IPS-20b (cell line): ENCODE results near the gene CERS6.

Experiments used
- H3K27ac ChIP-seq: one replicate; pipeline ENCODE4 v1.5.1; 2013; ENCODE audit warnings: low read length
- H3K27me3 ChIP-seq: 2 replicates; pipeline ENCODE4 v1.6.1; 2013; ENCODE audit warnings: mild to moderate bottlenecking, low read length, inconsistent platforms; ENCODE audit not compliant: insufficient read depth
- H3K36me3 ChIP-seq: 2 replicates; pipeline ENCODE4 v1.6.1; 2013; ENCODE audit warnings: low read depth, mild to moderate bottlenecking, inconsistent platforms, low read length, moderate library complexity; ENCODE audit not compliant: insufficient read depth
- H3K4me1 ChIP-seq: 2 replicates; pipeline ENCODE4 v1.6.1; 2013; ENCODE audit warnings: mild to moderate bottlenecking, control low read depth, inconsistent platforms, low read length, moderate library complexity; ENCODE audit not compliant: insufficient read depth
- H3K4me3 ChIP-seq: 2 replicates; pipeline ENCODE4 v1.5.1; 2013; ENCODE audit warnings: mild to moderate bottlenecking, low read length, inconsistent platforms
- H3K9ac ChIP-seq: 2 replicates; pipeline ENCODE4 v1.6.1; 2013; ENCODE audit warnings: low read depth, mild to moderate bottlenecking, inconsistent platforms, low read length, moderate library complexity
- H3K9me3 ChIP-seq: 2 replicates; pipeline ENCODE4 v1.6.1; 2013; ENCODE audit warnings: mild to moderate bottlenecking, low read depth, low read length, inconsistent platforms; ENCODE audit not compliant: insufficient read depth

Gene CERS6

DNA sequence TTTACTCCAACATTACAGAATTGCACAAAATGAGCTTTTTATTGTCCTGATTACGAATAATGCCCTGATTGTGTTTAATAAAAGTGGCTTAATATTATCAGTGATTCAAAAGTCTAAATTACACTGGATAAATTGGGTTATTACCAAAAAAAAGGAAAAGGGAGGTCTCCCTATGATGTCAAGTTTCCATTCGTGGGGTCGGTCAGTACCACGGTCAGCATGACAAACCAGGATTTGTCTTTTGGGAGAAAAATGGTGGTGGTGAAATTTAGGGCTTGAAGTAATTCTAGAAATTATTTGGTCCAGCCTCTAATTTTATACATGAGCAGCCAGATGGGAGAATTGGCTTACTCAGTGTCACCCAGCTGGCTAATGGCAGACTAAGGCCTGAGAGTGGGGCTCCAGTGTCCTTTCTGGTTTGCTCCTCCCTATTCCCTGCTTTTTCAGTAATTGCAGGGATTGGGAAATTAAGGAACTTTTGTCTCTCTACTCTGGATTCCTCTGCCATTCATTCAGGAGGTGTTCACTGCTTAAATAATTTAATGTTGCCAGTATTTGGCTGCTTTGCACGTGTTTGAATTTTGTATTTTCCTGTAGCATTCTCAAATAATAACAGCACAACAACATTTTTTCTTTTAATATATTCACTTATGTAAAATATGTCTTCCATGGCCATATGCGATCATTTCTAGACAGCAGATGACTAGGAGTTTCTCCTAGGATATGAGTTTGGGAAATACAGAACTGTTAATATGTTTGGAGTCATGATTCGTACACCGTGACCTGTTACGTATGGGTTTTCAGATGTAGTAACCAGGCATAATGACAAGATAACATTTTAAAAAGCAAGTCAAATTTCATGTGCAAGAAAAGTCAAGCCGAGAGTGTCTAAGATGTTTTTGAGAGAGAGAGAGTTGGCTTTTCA lies 217.5 kb downstream of the CERS6 start:
- Histone ChIP-seq H3K4me3 (no peak overlapping the region), H3K9me3 (no peaks in the 10 kb centered on the region), H3K36me3 (no peaks in the 10 kb centered on the region), H3K27me3 (no peaks in the 10 kb centered on the region), H3K9ac (no peak overlapping the region), H3K4me1 (no peaks in the 10 kb centered on the region; the same call in none of the 2 replicates), H3K27ac (no peak overlapping the region)

- H3K36me3 ChIP-seq = no peaks in the 10 kb centered on the region
- no peaks in the 10 kb centered on the region for H3K9me3 ChIP-seq
- H3K27me3 ChIP-seq = no peaks in the 10 kb centered on the region
- no peak overlapping the region for H3K27ac ChIP-seq
- peaks cover 5% of the 10 kb centered on the region; the same call in 1 of the 2 replicates for H3K4me1 ChIP-seq
- no peak overlapping the region for H3K4me3 ChIP-seq
- no peak overlapping the region for H3K9ac ChIP-seq
Observed at GRCh38 chr2:168678153-168678853, 222.2 kb downstream of the CERS6 start.

DNA sequence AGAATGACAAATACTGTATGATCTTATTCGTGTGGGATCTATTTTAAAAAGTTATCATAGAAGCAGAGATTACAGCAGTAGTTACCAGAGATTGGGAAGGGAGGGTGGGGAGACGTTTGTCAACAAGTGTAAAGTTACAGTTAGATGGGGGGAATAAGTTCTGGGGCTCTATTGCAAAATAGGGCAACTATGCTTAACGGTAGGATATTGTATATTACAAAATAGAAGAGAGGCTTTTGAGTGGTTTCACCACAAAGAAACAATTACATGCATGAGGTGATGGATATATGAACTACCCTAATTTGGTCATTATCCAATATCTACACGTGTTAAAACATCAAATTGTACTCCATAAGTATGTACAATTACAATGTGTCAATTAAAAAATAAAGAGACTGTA lies 223.0 kb downstream of the CERS6 start:
- no peak overlapping the region for H3K27ac ChIP-seq
- H3K9ac ChIP-seq = no peak overlapping the region
- H3K27me3 ChIP-seq = no peaks in the 10 kb centered on the region
- H3K4me3 ChIP-seq = no peak overlapping the region
- H3K36me3 ChIP-seq = no peaks in the 10 kb centered on the region
- no peaks in the 10 kb centered on the region for H3K9me3 ChIP-seq
- H3K4me1 ChIP-seq = peaks cover 5% of the 10 kb centered on the region; the same call in 1 of the 2 replicates

DNA sequence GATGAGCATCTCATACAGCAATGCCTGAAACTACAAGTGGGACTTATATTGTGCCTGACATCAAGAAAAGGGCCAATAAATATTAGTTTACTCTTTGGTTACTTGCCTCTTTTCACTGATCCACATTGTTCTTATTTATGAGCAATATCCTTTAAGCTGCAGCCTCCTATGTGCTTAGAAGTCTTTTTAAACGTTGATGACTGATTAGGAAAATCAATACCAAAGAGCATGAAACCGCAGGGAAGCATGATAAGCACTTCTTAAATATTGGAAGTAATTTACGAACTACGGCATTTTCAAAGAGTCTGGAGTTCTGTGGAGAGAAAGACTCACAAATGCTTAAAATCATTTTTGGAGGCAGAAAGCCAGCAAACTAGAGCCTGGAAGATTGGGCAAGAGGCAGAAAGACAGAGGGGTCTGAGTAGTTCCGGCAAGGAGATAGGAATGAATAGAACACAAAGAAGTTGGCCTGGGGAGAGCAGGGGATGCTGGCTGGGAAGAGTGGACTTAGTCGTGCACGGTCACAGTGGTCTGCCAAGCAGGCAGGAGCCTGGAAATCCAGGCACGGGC lies 223.8 kb downstream of the CERS6 start:
- H3K4me1 ChIP-seq = peaks cover 5% of the 10 kb centered on the region; the same call in 1 of the 2 replicates
- no peaks in the 10 kb centered on the region for H3K36me3 ChIP-seq
- H3K27me3 ChIP-seq = no peaks in the 10 kb centered on the region
- H3K27ac ChIP-seq = no peak overlapping the region
- H3K9ac ChIP-seq = no peak overlapping the region
- no peak overlapping the region for H3K4me3 ChIP-seq
- no peaks in the 10 kb centered on the region for H3K9me3 ChIP-seq

DNA sequence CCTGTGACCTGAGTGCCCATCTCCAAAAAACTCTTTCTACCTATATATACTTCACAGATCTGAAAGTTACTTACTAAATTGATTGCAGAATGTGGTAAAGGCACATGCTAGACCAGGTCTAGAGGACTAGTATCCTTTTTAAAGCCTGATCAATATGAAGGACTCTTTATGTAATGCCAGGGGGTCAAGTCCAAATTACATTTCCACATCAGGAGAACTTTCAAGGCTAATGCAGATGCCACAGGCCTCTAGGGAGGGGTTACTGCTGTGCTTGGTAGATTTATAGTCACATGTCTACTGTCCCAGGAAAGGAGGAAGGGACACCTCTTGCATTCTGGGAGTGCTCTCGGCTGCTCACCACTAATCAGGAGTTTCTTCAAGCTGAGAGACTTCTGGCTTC lies 227.9 kb downstream of the CERS6 start:
- peaks cover 9% of the 10 kb centered on the region; the same call in 1 of the 2 replicates for H3K4me1 ChIP-seq
- no peak overlapping the region for H3K4me3 ChIP-seq
- H3K36me3 ChIP-seq = no peaks in the 10 kb centered on the region
- no peaks in the 10 kb centered on the region for H3K9me3 ChIP-seq
- no peak overlapping the region for H3K9ac ChIP-seq
- no peak overlapping the region for H3K27ac ChIP-seq
- H3K27me3 ChIP-seq = no peaks in the 10 kb centered on the region

DNA sequence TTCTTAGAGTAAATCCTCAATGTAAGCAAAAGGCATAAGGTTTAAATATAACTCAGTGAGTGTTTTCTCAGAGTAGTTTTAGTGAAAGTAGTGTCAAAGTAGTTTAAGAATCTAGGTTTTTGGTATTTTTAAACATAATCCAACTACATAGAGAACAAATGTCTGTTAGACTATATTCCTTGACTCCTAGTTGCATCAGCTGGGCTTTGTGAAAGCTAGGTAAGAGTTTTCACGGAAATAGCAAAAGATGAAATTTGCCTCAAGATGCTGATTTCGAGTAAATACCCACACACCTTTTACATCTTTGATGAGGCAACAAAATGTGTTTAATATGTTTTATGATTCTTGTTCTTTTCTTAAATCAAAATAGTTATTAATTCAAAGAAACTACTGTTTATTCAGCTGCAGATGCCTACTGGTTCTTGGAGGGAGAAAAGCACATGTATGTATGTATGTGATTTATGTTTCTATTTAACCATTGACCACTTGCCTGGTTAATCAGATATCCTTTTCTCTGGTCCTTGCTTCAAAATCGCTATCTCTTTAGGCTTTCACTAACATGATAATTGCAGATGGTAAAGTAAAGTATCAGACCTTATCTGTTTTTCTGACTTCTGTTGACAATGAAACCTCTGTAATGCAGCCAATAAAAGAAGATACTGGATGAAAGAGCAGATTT lies 229.0 kb downstream of the CERS6 start:
- Histone ChIP-seq H3K27me3 (no peaks in the 10 kb centered on the region), H3K27ac (no peak overlapping the region), H3K36me3 (no peaks in the 10 kb centered on the region), H3K9ac (no peak overlapping the region), H3K9me3 (no peaks in the 10 kb centered on the region), H3K4me1 (peaks cover 4% of the 10 kb centered on the region; the same call in 1 of the 2 replicates), H3K4me3 (no peak overlapping the region)

- no peak overlapping the region for H3K4me3 ChIP-seq
- H3K4me1 ChIP-seq = peaks cover 4% of the 10 kb centered on the region; the same call in 1 of the 2 replicates
- no peak overlapping the region for H3K9ac ChIP-seq
- H3K27ac ChIP-seq = no peak overlapping the region
- no peaks in the 10 kb centered on the region for H3K27me3 ChIP-seq
- no peaks in the 10 kb centered on the region for H3K36me3 ChIP-seq
- no peaks in the 10 kb centered on the region for H3K9me3 ChIP-seq
Observed at GRCh38 chr2:168685600-168686451, 229.8 kb downstream of the CERS6 start.

DNA sequence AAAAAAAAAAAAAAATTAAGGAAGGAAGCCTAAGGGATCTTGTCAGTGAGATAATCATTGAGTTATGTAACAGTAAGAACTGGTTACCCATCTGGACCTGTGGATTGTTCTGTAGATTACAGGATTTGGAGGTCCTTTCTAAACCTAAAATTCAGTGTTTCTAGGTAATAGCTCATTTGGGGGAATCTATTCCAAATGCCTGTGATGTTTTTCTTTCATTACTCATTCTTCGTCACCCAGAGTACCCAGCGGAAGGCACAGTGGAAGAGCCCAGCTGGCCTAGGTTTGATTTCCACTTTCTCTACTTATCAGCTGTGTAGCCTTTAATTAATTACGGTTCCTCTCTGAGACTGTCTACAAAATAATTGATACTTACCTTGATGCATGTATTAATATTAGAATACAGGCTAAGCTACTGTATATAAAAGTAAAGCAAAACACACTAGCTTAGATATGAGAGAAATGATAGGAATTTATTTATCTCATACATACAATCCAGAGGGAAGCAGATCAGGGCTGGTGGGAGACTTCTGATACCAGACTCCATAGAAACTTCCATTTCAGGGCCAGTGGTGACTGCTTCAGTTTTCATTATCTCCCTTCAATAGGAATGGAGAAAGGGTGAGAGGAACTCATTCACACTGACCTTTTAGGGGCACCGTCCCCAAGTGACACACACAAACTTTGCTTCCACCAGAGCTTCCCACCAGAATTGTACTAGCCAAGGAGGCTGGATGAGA lies 230.6 kb downstream of the CERS6 start:
- no peaks in the 10 kb centered on the region for H3K36me3 ChIP-seq
- H3K9ac ChIP-seq = no peak overlapping the region
- no peaks in the 10 kb centered on the region for H3K27me3 ChIP-seq
- H3K27ac ChIP-seq = no peak overlapping the region
- H3K4me3 ChIP-seq = no peak overlapping the region
- H3K4me1 ChIP-seq = peaks cover 4% of the 10 kb centered on the region; the same call in 1 of the 2 replicates
- no peaks in the 10 kb centered on the region for H3K9me3 ChIP-seq

DNA sequence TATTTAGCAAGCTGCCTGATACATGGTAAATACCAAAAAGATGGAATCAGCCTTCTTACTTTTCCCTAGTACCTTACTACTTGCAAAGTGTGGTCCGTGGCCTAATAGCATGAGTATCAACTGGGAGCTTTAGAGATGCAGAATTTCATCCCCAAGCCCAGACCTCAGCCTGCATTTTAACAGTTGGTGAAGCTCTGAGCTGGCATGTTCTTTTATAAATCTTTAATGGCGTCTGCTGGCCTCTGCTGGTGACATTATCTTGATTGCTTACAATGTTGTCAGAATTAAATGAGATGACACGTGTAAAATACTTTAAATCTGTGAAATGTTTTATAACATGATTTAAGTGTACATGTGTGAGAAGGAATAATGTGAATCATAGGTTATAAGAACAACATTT lies 231.2 kb downstream of the CERS6 start:
- Histone ChIP-seq H3K27me3 (no peaks in the 10 kb centered on the region), H3K9me3 (no peaks in the 10 kb centered on the region), H3K4me3 (no peak overlapping the region), H3K36me3 (no peaks in the 10 kb centered on the region), H3K27ac (no peak overlapping the region), H3K9ac (no peak overlapping the region), H3K4me1 (peaks cover 4% of the 10 kb centered on the region; the same call in 1 of the 2 replicates)

DNA sequence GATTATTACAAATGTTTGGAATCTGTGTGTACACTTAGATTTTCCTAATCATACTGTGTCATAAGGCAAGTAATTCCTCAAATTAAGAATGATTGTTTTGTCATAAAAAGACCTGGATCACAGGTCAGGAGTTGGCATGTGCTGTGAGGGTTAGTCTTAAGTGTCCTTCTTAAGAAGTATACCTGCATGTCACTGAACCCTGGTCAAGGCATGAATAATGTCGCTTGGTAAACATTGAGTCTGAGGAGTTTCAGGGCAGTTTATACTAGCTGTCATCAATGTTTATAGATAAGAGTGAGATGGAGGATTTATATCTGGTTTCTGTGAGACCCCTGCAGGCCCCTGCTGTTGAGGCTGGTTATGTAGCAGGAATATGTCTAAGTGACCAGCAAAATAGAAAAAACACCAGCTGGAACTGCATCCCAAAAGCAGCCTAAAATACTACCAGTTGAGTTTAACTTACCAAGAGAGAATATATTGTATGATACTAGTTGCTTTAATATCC lies 234.4 kb downstream of the CERS6 start:
- no peaks in the 10 kb centered on the region for H3K9me3 ChIP-seq
- no peak overlapping the region for H3K27ac ChIP-seq
- H3K27me3 ChIP-seq = no peaks in the 10 kb centered on the region
- peaks cover 3% of the 10 kb centered on the region; the same call in 1 of the 2 replicates for H3K36me3 ChIP-seq
- H3K4me3 ChIP-seq = no peak overlapping the region
- H3K9ac ChIP-seq = no peak overlapping the region
- H3K4me1 ChIP-seq = peaks cover 4% of the 10 kb centered on the region; the same call in 1 of the 2 replicates
